Measurements from ENCODE around the gene MYBPC3. TPM values are rescaled to one million over a fixed set of nuclear protein-coding genes. Genes with fewer than 3 reads are reported as not detected.

MYBPC3 gene
- total RNA-seq, 1 experiment from 2014 or later = not detected

DNA sequence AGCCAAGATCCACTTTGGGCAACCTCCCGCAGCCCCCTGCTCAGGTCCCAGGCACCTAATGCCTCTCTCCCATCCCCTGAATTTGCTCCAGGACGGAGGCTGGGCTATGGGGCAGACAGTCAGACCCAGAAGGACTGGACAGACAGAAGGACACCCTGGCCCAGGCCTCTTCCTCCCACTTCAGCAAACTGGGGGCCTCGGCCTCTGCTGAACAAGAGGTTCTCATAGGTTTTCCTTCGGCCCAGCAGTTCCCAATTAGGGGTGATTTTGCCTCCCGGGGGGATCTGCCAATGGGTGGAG, 22.2 kb upstream of the MYBPC3 start:
- Mint-ChIP-seq H3K27ac (ENCODE audit: unreplicated experiment) (no peak overlapping the region), H3K4me1 (ENCODE audit: low read depth, unreplicated experiment) (no peaks in the 10 kb centered on the region), H3K36me3 (ENCODE audit: insufficient read depth, unreplicated experiment) (no peaks in the 10 kb centered on the region), H3K9me3 (ENCODE audit: low read depth, unreplicated experiment) (no peaks in the 10 kb centered on the region), H3K27me3 (ENCODE audit: unreplicated experiment) (peaks cover 5% of the 10 kb centered on the region), H3K4me3 (ENCODE audit: low read depth, unreplicated experiment) (no peak overlapping the region)
- no peak for TF ChIP-seq CTCF (IDR thresholded peaks at IDR 0.05; ENCODE audit: unreplicated experiment)
- DNase-seq = no peak
- intact Hi-C loops (cut with micrococcal nuclease; ENCODE audit: unreplicated experiment) = loop anchor here (5.0 kb wide), 2 partner anchors 33 to 78 kb away; partner anchors contain the start of gene SLC39A13
- BruUV-seq (replicated peaks) = no TSS peak
- CTCF ChIA-PET = interaction anchor here (1.0 to 1.2 kb wide), 3 partner anchors 33 to 205 kb away, joined by 4 to 6 read pairs (median 5); partner anchors contain the start of gene PSMC3

DNA sequence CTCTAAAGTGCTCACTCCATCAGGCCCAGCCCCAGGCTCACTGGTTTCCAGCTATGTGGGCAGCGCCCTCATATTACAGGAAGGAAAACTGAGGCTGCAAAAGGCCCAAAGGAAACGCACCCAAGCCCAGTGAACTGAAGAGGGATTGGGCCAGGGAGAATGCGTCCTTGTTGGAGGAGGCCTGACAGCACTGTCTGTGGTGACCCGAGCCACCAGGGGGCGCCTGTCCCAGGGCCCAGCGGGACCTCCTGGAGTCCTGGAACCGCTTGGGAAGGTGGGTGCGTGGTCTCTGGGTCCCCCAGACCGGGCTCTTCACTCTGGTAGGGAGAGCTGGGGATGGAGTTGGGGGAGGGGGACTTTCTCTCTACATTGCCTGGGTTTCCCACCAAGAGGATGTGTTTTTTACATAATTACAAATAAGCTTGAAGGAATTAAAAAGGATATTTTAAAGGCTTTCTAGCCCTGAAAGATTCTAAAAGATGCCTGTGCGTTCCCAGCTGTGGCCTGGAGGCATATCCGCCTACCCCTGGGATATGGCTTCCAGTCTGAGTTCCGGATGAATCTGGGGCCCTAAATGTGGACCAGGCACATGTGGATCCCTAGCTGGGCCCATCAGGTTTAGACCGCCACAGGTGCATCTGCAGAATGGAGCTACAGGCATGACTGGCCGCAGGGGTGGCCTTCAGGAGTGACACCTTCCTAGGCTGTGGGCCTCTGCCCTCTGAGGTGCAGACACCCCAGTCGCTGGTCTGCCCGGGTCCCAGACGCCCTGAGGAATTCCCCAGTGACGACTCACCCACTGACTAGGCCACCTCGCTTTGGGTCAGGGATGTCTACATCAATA, 21.6 kb upstream of the MYBPC3 start:
- no TSS peak for BruUV-seq (replicated peaks)
- Mint-ChIP-seq H3K4me3 (ENCODE audit: low read depth, unreplicated experiment) (no peak overlapping the region), H3K9me3 (ENCODE audit: low read depth, unreplicated experiment) (no peaks in the 10 kb centered on the region), H3K27me3 (ENCODE audit: unreplicated experiment) (peaks cover 11% of the 10 kb centered on the region), H3K27ac (ENCODE audit: unreplicated experiment) (no peak overlapping the region), H3K36me3 (ENCODE audit: insufficient read depth, unreplicated experiment) (no peaks in the 10 kb centered on the region), H3K4me1 (ENCODE audit: low read depth, unreplicated experiment) (no peaks in the 10 kb centered on the region)
- CTCF ChIA-PET = interaction anchor here (1.0 to 1.3 kb wide), 4 partner anchors 34 to 206 kb away, joined by 4 to 6 read pairs (median 5); partner anchors contain the start of gene PSMC3
- DNase-seq = peak; percentile 89
- peak; percentile 91 for TF ChIP-seq CTCF (IDR thresholded peaks at IDR 0.05; ENCODE audit: unreplicated experiment)
- intact Hi-C loops (cut with micrococcal nuclease; ENCODE audit: unreplicated experiment) = loop anchor here (5.0 kb wide), 2 partner anchors 33 to 78 kb away; partner anchors contain the start of gene SLC39A13

DNA sequence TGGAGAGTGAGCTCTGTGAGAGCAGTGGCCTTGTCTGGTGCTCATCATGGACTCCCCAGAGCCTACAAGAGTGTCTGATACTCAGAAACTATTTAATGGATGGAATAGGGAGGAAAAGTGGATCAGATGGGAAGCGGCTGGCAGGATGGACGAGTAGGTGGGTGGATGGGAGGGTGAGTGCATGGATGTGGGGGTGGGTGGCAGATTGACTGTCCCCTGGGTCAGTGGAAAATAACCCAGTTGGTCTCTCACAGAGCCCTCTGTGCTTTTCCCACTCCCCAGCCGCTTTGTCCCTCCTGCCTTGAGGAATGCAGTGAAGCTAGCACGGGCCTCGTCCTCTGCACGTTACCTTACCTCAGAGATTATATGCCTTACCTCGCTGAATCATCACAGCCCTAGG, 19.9 kb upstream of the MYBPC3 start:
- BruUV-seq (replicated peaks) = no TSS peak

GRCh38 chr11:47369676-47370075, 17.2 kb upstream of the MYBPC3 start:
- no peaks in the 10 kb centered on the region for H3K36me3 Mint-ChIP-seq (ENCODE audit: insufficient read depth, unreplicated experiment)
- no peak overlapping the region for H3K27ac Mint-ChIP-seq (ENCODE audit: unreplicated experiment)
- TF ChIP-seq CTCF (IDR thresholded peaks at IDR 0.05; ENCODE audit: unreplicated experiment) = no peak

More for the DNA sequence above, 19.9 kb upstream of the MYBPC3 start:
- no peak for DNase-seq
- CTCF ChIA-PET = interaction anchor here (0.6 kb wide), 1 partner anchor 60 kb away, joined by 5 read pairs; no protein-coding TSS in a partner anchor
- intact Hi-C loops (cut with micrococcal nuclease; ENCODE audit: unreplicated experiment) = loop anchor here (5.0 kb wide), 2 partner anchors 35 to 80 kb away; partner anchors contain the start of gene SLC39A13
- no peak for TF ChIP-seq CTCF (IDR thresholded peaks at IDR 0.05; ENCODE audit: unreplicated experiment)
- peaks cover 24% of the 10 kb centered on the region for H3K27me3 Mint-ChIP-seq (ENCODE audit: unreplicated experiment)
- H3K36me3 Mint-ChIP-seq (ENCODE audit: insufficient read depth, unreplicated experiment) = no peaks in the 10 kb centered on the region
- no peak overlapping the region for H3K27ac Mint-ChIP-seq (ENCODE audit: unreplicated experiment)
- no peaks in the 10 kb centered on the region for H3K4me1 Mint-ChIP-seq (ENCODE audit: low read depth, unreplicated experiment)
- H3K4me3 Mint-ChIP-seq (ENCODE audit: low read depth, unreplicated experiment) = no peak overlapping the region
- no peaks in the 10 kb centered on the region for H3K9me3 Mint-ChIP-seq (ENCODE audit: low read depth, unreplicated experiment)

More at GRCh38 chr11:47369676-47370075, 17.2 kb upstream of the MYBPC3 start:
- no TSS peak for BruUV-seq (replicated peaks)
- DNase-seq = no peak
- H3K27me3 Mint-ChIP-seq (ENCODE audit: unreplicated experiment) = peaks cover 50% of the 10 kb centered on the region
- intact Hi-C loops (cut with micrococcal nuclease; ENCODE audit: unreplicated experiment) = loop anchor here (5.0 kb wide), 2 partner anchors 38 to 83 kb away; partner anchors contain the start of gene SLC39A13
- CTCF ChIA-PET = no interaction called here
- no peaks in the 10 kb centered on the region for H3K4me1 Mint-ChIP-seq (ENCODE audit: low read depth, unreplicated experiment)
- H3K4me3 Mint-ChIP-seq (ENCODE audit: low read depth, unreplicated experiment) = no peak overlapping the region
- H3K9me3 Mint-ChIP-seq (ENCODE audit: low read depth, unreplicated experiment) = no peaks in the 10 kb centered on the region

Measured in Calu3 (cell line).